Common myeloid progenitor, CD34-positive (primary cell): ENCODE results near the gene GALT.
"Not testable (repeated sequence)": the region's sequence is repeated elsewhere in the genome, so short reads cannot be mapped to it uniquely, and the experiment has no call there.

Source experiments
- CTCF ChIA-PET: fragments of 350-600 bp; sonication (Branson Sonifier 250); formaldehyde crosslinking; loops from one replicate; lab custom pipeline; 2021; ENCODE audit warnings: antibody characterized with exemption; lab: Charles Lee
- POLR2A ChIA-PET: fragments of 350-600 bp; sonication (Branson Sonifier 250); formaldehyde crosslinking; loops from one replicate; lab custom pipeline; 2021; ENCODE audit warnings: antibody characterized with exemption; lab: Charles Lee
- DNase-seq, 3 donors: peaks; one replicate each; pipeline versions ENCODE4 v3.0.0 to v3.0.0-alpha.2; 2013
- H3K27ac ChIP-seq, 2 experiments: 1 replicate in 1 of 2; 2 replicates in 1 of 2; pipeline ENCODE4 v1.7.0; 2013; ENCODE audit warnings: inconsistent platforms in 2 of 2, low read length in 2 of 2, mild to moderate bottlenecking in 2 of 2, low read depth in 1 of 2, moderate library complexity in 1 of 2; ENCODE audit not compliant: severe bottlenecking in 2 of 2, insufficient read depth in 1 of 2, poor library complexity in 1 of 2
- H3K27me3 ChIP-seq, 5 experiments: replicated peaks in 2 of 5; 1 replicate in 3 of 5; 2 replicates in 2 of 5; pipeline versions ENCODE4 v1.6.1 to v1.7.0; 2013; ENCODE audit warnings: low read length in 4 of 5, mild to moderate bottlenecking in 2 of 5, moderate library complexity in 2 of 5, inconsistent platforms in 1 of 5; ENCODE audit not compliant: insufficient read depth in 5 of 5, control insufficient read depth in 4 of 5
- H3K36me3 ChIP-seq, 4 experiments: 1 replicate in 2 of 4; 2 replicates in 2 of 4; pipeline versions ENCODE4 v1.6.1 to v1.7.0; 2013; ENCODE audit warnings: low read length in 3 of 4, control low read depth in 1 of 4, mild to moderate bottlenecking in 1 of 4; ENCODE audit not compliant: control insufficient read depth in 4 of 4, insufficient read depth in 4 of 4
- H3K4me1 ChIP-seq, 4 experiments: 1 replicate in 3 of 4; 2 replicates in 1 of 4; pipeline versions ENCODE4 v1.6.1 to v1.7.1; 2013; ENCODE audit warnings: low read length in 3 of 4, mild to moderate bottlenecking in 3 of 4, control low read depth in 1 of 4, inconsistent platforms in 1 of 4, moderate library complexity in 1 of 4; ENCODE audit not compliant: control insufficient read depth in 4 of 4, insufficient read depth in 4 of 4; ENCODE audit errors: control extremely low read depth in 1 of 4
- H3K4me3 ChIP-seq, 7 experiments: 1 replicate in 4 of 7; 2 replicates in 3 of 7; pipeline versions ENCODE4 v1.5.1 to v1.7.0; 2013; ENCODE audit warnings: mild to moderate bottlenecking in 7 of 7, low read length in 6 of 7, moderate library complexity in 6 of 7, inconsistent platforms in 2 of 7, low read depth in 2 of 7, control low read depth in 1 of 7; ENCODE audit not compliant: insufficient read depth in 4 of 7, control insufficient read depth in 1 of 7; ENCODE audit errors: extremely low read depth in 1 of 7
- H3K9me3 ChIP-seq, 5 experiments: 1 replicate in 4 of 5; 2 replicates in 1 of 5; pipeline versions ENCODE4 v1.6.1 to v1.7.1; 2013; ENCODE audit warnings: low read length in 4 of 5, mild to moderate bottlenecking in 2 of 5, inconsistent platforms in 1 of 5, low read depth in 1 of 5, moderate library complexity in 1 of 5; ENCODE audit not compliant: control insufficient read depth in 4 of 5, insufficient read depth in 2 of 5; ENCODE audit errors: control extremely low read depth in 1 of 5
- WGBS: methylation state at CpG from one replicate; pipeline ENCODE4 v1.1.5; 2013; ENCODE audit not compliant: insufficient coverage; 5-methylcytosine and 5-hydroxymethylcytosine counted together

GALT gene

DNA sequence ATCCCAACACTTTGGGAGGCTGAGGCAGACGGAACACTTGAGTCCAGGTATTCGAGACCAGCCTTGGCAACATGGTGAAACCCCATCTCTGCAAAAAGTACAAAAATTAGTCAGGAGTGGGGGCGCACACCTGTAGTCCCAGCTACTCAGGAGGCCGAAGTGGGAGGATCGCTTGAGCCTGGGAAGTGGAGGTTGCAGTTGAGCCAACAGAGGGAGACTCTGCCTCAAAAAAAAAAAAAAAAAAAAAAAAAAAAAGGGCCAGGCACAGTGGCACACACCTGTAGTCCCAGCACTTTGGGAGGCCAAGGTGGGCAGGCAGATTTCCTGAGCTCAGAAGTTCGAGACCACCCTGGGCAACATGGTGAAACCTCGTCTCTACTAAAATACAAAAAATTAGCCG, 7.2 kb upstream of the GALT start:
- H3K27me3 ChIP-seq, H3K9me3 ChIP-seq, H3K4me3 ChIP-seq, DNase-seq, H3K27ac ChIP-seq, POLR2A ChIA-PET: not testable (repeated sequence)
- WGBS = 100% methylated on average over 3 of the region's 8 CpGs
- CTCF ChIA-PET = interaction anchor here (1.0 to 2.0 kb wide), 2 partner anchors 25 to 44 kb away, joined by 3 to 11 read pairs; no protein-coding TSS in a partner anchor
- H3K4me1 ChIP-seq = peaks cover 2 to 24% (median 21%) of the 10 kb centered on the region in 4 experiments
- peaks cover 0 to 17% (median 10%) of the 10 kb centered on the region in 4 experiments for H3K36me3 ChIP-seq

DNA sequence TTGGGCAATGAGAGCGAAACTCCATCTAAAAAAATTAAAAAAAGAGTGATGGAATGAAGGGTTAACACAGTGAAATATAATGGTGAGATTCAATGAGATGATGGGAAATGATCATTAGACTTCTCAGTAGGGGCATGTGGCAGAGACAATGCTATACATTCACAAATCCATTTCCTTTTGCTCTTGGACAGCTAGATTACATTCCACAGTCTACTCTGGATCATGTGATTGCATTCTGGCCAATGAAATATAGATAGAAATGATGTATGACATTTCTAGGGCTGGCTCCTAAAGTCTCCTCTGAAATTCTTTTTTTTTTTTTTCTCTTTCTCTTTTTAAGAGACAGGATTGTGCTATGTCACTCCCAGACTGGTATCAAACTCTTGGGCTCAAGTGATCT, 3.8 kb upstream of the GALT start:
- no peaks in the 10 kb centered on the region for H3K9me3 ChIP-seq
- DNase-seq = no peak
- H3K4me3 ChIP-seq = no peak overlapping the region
- no peaks in the 10 kb centered on the region for H3K36me3 ChIP-seq
- no peak overlapping the region for H3K27ac ChIP-seq
- no peaks in the 10 kb centered on the region for H3K27me3 ChIP-seq
- CTCF ChIA-PET = interaction anchor here (0.9 to 7.8 kb wide), 5 partner anchors 7 to 198 kb away, joined by 3 to 96 read pairs (median 3); partner anchors contain the start of genes CCL27 and SIGMAR1
- no CpG with 5 or more reads among the region's 1 CpG for WGBS
- H3K4me1 ChIP-seq = peaks cover 10 to 21% (median 19%) of the 10 kb centered on the region in 4 experiments
- POLR2A ChIA-PET = no interaction called here

DNA sequence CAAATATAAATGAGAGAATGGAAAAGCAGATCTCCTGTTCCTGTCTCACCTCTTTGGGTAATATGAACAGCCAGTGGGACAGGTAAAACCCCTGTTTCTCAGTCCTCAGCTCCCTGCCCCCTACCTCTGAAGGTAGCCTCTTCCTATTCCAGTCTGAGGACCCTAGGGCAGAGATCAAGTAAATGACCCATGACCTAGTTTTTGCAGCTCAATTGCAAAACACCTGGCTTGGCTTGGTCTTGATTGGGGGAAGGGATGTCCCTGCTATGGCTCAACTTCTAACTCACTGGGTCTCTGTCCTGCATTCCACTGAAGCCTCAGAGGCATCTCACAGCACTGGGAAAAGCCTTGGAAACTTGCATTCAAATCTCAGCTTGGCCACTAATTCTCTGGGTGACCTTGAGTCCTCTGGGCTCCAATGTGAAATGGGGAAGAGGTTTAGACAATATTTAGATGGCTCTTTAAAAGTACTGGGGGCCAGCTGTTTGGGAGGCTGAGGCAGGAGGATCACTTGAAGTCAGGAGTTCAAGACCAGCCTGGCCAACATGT, 1.6 kb upstream of the GALT start:
- DNase-seq = no peak
- POLR2A ChIA-PET = interaction anchor here (0.6 kb wide), 1 partner anchor 17 kb away, joined by 4 read pairs; no protein-coding TSS in a partner anchor
- CTCF ChIA-PET = interaction anchor here (0.7 to 7.8 kb wide), 5 partner anchors 9 to 314 kb away, joined by 3 to 96 read pairs (median 5); partner anchors contain the start of genes ARID3C, CCL27 and SIGMAR1

DNA sequence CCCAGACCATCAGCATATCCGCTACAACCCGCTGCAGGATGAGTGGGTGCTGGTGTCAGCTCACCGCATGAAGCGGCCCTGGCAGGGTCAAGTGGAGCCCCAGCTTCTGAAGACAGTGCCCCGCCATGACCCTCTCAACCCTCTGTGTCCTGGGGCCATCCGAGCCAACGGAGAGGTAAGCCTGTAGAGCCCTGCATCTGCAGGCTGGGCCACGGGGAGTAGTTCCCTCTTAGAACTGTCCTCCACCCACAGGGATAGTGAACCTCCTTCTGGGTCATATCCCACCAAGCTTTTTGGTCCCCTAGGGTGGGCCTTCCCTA, 569 bp downstream of the GALT start:
- Histone ChIP-seq H3K4me3 (peak overlapping the region; percentile 69 to 90 (median 82)), H3K4me1 (peaks cover 9 to 23% (median 21%) of the 10 kb centered on the region in 4 experiments)
- CTCF ChIA-PET = interaction anchor here (1.0 to 7.8 kb wide), 8 partner anchors 11 to 54 kb away, joined by 3 to 96 read pairs (median 4); partner anchors contain the start of genes CCL27, DCTN3 and SIGMAR1

More for the DNA sequence above, 1.6 kb upstream of the GALT start:
- Histone ChIP-seq H3K9me3 (no peaks in the 10 kb centered on the region), H3K4me1 (peaks cover 9 to 20% (median 17%) of the 10 kb centered on the region in 4 experiments), H3K27ac (no peak overlapping the region), H3K36me3 (peaks cover 6 to 21% (median 12%) of the 10 kb centered on the region in 4 experiments), H3K4me3 (no peak overlapping the region), H3K27me3 (no peaks in the 10 kb centered on the region)

DNA sequence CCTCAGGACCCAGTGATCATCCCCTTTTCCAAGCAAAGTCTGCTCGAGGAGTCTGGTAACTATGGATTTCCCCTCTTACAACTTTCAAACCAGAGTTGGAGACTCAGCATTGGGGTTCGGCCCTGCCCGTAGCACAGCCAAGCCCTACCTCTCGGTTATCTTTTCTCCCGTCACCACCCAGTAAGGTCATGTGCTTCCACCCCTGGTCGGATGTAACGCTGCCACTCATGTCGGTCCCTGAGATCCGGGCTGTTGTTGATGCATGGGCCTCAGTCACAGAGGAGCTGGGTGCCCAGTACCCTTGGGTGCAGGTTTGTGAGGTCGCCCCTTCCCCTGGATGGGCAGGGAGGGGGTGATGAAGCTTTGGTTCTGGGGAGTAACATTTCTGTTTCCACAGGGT, 1.2 kb downstream of the GALT start:
- peak overlapping the region; percentile 46 to 78 for H3K27ac ChIP-seq
- 74% methylated on average over 4 of the region's 10 CpGs for WGBS

More for the DNA sequence above, 569 bp downstream of the GALT start:
- DNase-seq = no peak
- Histone ChIP-seq H3K36me3 (peaks cover 6 to 37% (median 17%) of the 10 kb centered on the region in 4 experiments), H3K27ac (peak overlapping the region; percentile 46 to 78), H3K27me3 (no peaks in the 10 kb centered on the region), H3K9me3 (no peaks in the 10 kb centered on the region)
- WGBS = 5% methylated on average over 7 of the region's 8 CpGs
- POLR2A ChIA-PET = no interaction called here

DNA sequence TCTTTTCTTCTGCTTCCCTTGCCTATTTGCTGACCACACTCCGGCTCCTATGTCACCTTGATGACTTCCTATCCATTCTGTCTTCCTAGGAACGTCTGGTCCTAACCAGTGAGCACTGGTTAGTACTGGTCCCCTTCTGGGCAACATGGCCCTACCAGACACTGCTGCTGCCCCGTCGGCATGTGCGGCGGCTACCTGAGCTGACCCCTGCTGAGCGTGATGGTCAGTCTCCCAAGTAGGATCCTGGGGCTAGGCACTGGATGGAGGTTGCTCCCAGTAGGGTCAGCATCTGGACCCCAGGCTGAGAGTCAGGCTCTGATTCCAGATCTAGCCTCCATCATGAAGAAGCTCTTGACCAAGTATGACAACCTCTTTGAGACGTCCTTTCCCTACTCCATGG, 2.2 kb downstream of the GALT start:
- CTCF ChIA-PET = interaction anchor here (1.4 to 7.8 kb wide), 3 partner anchors 12 to 31 kb away, joined by 4 to 96 read pairs (median 84); partner anchors contain the start of genes CCL27 and SIGMAR1
- H3K27ac ChIP-seq = no peak overlapping the region
- H3K4me1 ChIP-seq = peaks cover 9 to 37% (median 36%) of the 10 kb centered on the region in 4 experiments
- no peak for DNase-seq
- peaks cover 6 to 37% (median 17%) of the 10 kb centered on the region in 4 experiments for H3K36me3 ChIP-seq
- no peaks in the 10 kb centered on the region for H3K27me3 ChIP-seq
- POLR2A ChIA-PET = interaction anchor here (0.7 to 1.3 kb wide), 2 partner anchors 13 to 1125 kb away, joined by 3 to 5 read pairs; no protein-coding TSS in a partner anchor
- 94% methylated on average over 8 of the region's 8 CpGs for WGBS
- no peak overlapping the region for H3K4me3 ChIP-seq
- H3K9me3 ChIP-seq = no peaks in the 10 kb centered on the region

More for the DNA sequence above, 1.2 kb downstream of the GALT start:
- ChIA-PET CTCF (interaction anchor here (1.0 to 7.8 kb wide), 4 partner anchors 11 to 51 kb away, joined by 4 to 96 read pairs (median 44); partner anchors contain the start of genes CCL27 and SIGMAR1), POLR2A (interaction anchor here (0.6 to 1.3 kb wide), 2 partner anchors 14 to 191 kb away, joined by 3 to 5 read pairs; no protein-coding TSS in a partner anchor)
- no peaks in the 10 kb centered on the region for H3K9me3 ChIP-seq
- no peak for DNase-seq
- H3K27me3 ChIP-seq = no peaks in the 10 kb centered on the region
- peaks cover 6 to 37% (median 17%) of the 10 kb centered on the region in 4 experiments for H3K36me3 ChIP-seq
- peak overlapping the region in 6 of 7 experiments; percentile 69 to 90 (median 81) for H3K4me3 ChIP-seq
- H3K4me1 ChIP-seq = peaks cover 9 to 27% (median 26%) of the 10 kb centered on the region in 4 experiments

DNA sequence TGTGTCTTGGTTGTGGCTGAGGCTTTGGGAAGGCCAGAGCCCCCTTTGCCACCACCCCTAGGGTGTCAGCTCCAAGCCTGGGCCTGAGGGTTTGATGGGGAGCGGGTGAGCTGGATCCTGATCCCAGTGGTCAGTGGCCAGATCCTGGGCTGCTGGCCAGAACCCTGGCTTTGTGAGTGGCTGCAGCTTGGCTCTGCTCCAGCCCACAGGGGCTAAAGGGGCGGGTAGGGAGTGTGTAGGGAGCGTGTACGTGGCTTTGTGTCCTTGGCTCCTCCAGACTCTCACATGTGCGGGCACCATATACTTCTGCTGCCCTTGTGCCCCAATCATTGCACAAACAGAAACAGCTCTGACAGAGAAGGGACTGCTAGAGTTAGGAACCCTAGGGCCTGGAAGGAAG, 4.3 kb downstream of the GALT start:
- CTCF ChIA-PET = interaction anchor here (0.9 to 2.3 kb wide), 3 partner anchors 11 to 26 kb away, joined by 3 to 8 read pairs (median 3); partner anchors contain the start of gene CCL27
- POLR2A ChIA-PET = no interaction called here
- WGBS = 100% methylated on average over 2 of the region's 5 CpGs
- no peak for DNase-seq
- peaks cover 6 to 37% (median 17%) of the 10 kb centered on the region in 4 experiments for H3K36me3 ChIP-seq
- H3K27ac ChIP-seq = no peak overlapping the region
- H3K4me3 ChIP-seq = no peak overlapping the region
- peaks cover 9 to 40% (median 38%) of the 10 kb centered on the region in 4 experiments for H3K4me1 ChIP-seq
- no peaks in the 10 kb centered on the region for H3K27me3 ChIP-seq
- no peaks in the 10 kb centered on the region for H3K9me3 ChIP-seq
